ENCODE measurements around the gene CANT1.

- TF ChIP-seq CTCF (IDR thresholded peaks at IDR 0.05): no peak
- TF ChIP-seq POLR2A (IDR thresholded peaks at IDR 0.05): no peak
Observed at GRCh38 chr17:78959803-78960202, 49.8 kb downstream of the CANT1 start.
